Fibroblast of the aortic adventitia (primary cell): ENCODE measurements around the gene ITPK1. TPM values are rescaled to one million over a fixed set of nuclear protein-coding genes. Genes with fewer than 3 reads are reported as not detected.

Source experiments
- DNase-seq: peaks from one replicate; pipeline ENCODE4 v3.0.0-alpha.2; 2010; ENCODE audit warnings: low read depth
- H3K4me3 ChIP-seq: 2 replicates; pipeline ENCODE4 v1.5.1; 2011; ENCODE audit warnings: low read depth, mild to moderate bottlenecking, control low read depth, low read length, moderate library complexity
- CTCF ChIP-seq: IDR thresholded peaks from 2 replicates; pipeline ENCODE4 v1.5.1; 2011; ENCODE audit warnings: mild to moderate bottlenecking, low read length, control low read depth, inconsistent platforms; ENCODE audit not compliant: insufficient read depth
- total RNA-seq: library from RNA; depleted of rRNA; stranded (reverse); fragments of >200 nt; gene quantifications from 2 replicates; pipeline ENCODE4 v1.2.3, GENCODE V29; 2012; ENCODE audit warnings: low replicate concordance

ITPK1 gene
- total RNA-seq, 1 donor: 20.1 TPM

- no peak for TF ChIP-seq CTCF
- H3K4me3 ChIP-seq: no peak overlapping the region
- no peak for DNase-seq
These were observed 181.3 kb downstream of the ITPK1 start for GRCh38 chr14:92934196-92935085.

- no peak for DNase-seq
- no peak for TF ChIP-seq CTCF
- H3K4me3 ChIP-seq: no peak overlapping the region
These were observed 182.2 kb downstream of the ITPK1 start for GRCh38 chr14:92933481-92933880.

GRCh38 chr14:92932448-92933395, 183.0 kb downstream of the ITPK1 start:
- no peak for TF ChIP-seq CTCF
- DNase-seq: no peak
- H3K4me3 ChIP-seq: no peak overlapping the region

GRCh38 chr14:92931681-92932447, 183.9 kb downstream of the ITPK1 start:
- H3K4me3 ChIP-seq: no peak overlapping the region

GRCh38 chr14:92930737-92931602, 184.8 kb downstream of the ITPK1 start:
- TF ChIP-seq CTCF: no peak
- H3K4me3 ChIP-seq: no peak overlapping the region
- DNase-seq: peak; percentile 65

More at GRCh38 chr14:92931681-92932447, 183.9 kb downstream of the ITPK1 start:
- no peak for TF ChIP-seq CTCF
- DNase-seq: no peak
